ENCODE results near the gene LRPPRC.

LRPPRC gene

GRCh38 chr2:43846140-43846793 lies 149.5 kb downstream of the LRPPRC start:
- H3K9me3 Mint-ChIP-seq, result no peaks in the 10 kb centered on the region
- H3K4me1 Mint-ChIP-seq (ENCODE audit: low read depth), result no peaks in the 10 kb centered on the region
- H3K27me3 Mint-ChIP-seq (ENCODE audit: low read depth), result no peaks in the 10 kb centered on the region
- H3K27ac Mint-ChIP-seq, result no peak overlapping the region
- H3K4me3 Mint-ChIP-seq, result no peak overlapping the region
- H3K36me3 Mint-ChIP-seq (ENCODE audit: low read depth), result no peaks in the 10 kb centered on the region

- Mint-ChIP-seq H3K4me3 (no peak overlapping the region), H3K27me3 (ENCODE audit: low read depth) (no peaks in the 10 kb centered on the region), H3K36me3 (ENCODE audit: low read depth) (no peaks in the 10 kb centered on the region), H3K9me3 (no peaks in the 10 kb centered on the region), H3K4me1 (ENCODE audit: low read depth) (no peaks in the 10 kb centered on the region), H3K27ac (no peak overlapping the region)
Measured at GRCh38 chr2:43845181-43845580, 150.6 kb downstream of the LRPPRC start.

- Mint-ChIP-seq H3K36me3 (ENCODE audit: low read depth) (no peaks in the 10 kb centered on the region), H3K4me1 (ENCODE audit: low read depth) (no peaks in the 10 kb centered on the region), H3K9me3 (no peaks in the 10 kb centered on the region), H3K4me3 (no peak overlapping the region), H3K27ac (no peak overlapping the region), H3K27me3 (ENCODE audit: low read depth) (no peaks in the 10 kb centered on the region)
Measured at GRCh38 chr2:43842866-43843226, 152.9 kb downstream of the LRPPRC start.

GRCh38 chr2:43841949-43842865 lies 153.6 kb downstream of the LRPPRC start:
- Mint-ChIP-seq H3K27ac (no peak overlapping the region), H3K36me3 (ENCODE audit: low read depth) (no peaks in the 10 kb centered on the region), H3K4me1 (ENCODE audit: low read depth) (no peaks in the 10 kb centered on the region)

DNA sequence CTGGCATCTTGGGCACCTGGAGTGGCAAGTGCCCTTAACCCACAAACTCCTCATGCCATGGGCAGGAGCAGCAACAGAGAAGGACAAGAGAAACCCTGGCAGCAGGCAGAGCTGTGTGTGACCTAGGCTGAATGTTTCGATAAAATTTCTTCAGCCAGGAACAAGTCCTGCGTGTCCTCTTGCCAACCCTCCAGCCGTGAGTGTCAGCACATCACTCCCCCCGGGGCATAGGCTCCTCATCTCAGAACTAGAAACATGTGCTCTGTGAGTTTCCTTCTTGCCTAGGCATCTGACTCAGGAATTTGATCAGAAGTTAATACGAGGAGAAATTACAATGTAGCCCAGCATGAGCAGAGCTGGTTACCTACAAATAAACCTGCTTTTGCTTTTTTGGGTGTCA lies 154.8 kb downstream of the LRPPRC start:
- H3K27ac Mint-ChIP-seq, result no peak overlapping the region

More at GRCh38 chr2:43841949-43842865, 153.6 kb downstream of the LRPPRC start:
- Mint-ChIP-seq H3K4me3 (no peak overlapping the region), H3K27me3 (ENCODE audit: low read depth) (no peaks in the 10 kb centered on the region), H3K9me3 (no peaks in the 10 kb centered on the region)

GRCh38 chr2:43839776-43840564 lies 155.8 kb downstream of the LRPPRC start:
- no peak overlapping the region for H3K4me3 Mint-ChIP-seq
- no peaks in the 10 kb centered on the region for H3K36me3 Mint-ChIP-seq (ENCODE audit: low read depth)
- no peak overlapping the region for H3K27ac Mint-ChIP-seq
- H3K9me3 Mint-ChIP-seq, result no peaks in the 10 kb centered on the region
- H3K4me1 Mint-ChIP-seq (ENCODE audit: low read depth), result no peaks in the 10 kb centered on the region
- H3K27me3 Mint-ChIP-seq (ENCODE audit: low read depth), result no peaks in the 10 kb centered on the region

More for the DNA sequence above, 154.8 kb downstream of the LRPPRC start:
- Mint-ChIP-seq H3K4me3 (no peak overlapping the region), H3K36me3 (ENCODE audit: low read depth) (no peaks in the 10 kb centered on the region), H3K27me3 (ENCODE audit: low read depth) (no peaks in the 10 kb centered on the region), H3K9me3 (no peaks in the 10 kb centered on the region), H3K4me1 (ENCODE audit: low read depth) (no peaks in the 10 kb centered on the region)

DNA sequence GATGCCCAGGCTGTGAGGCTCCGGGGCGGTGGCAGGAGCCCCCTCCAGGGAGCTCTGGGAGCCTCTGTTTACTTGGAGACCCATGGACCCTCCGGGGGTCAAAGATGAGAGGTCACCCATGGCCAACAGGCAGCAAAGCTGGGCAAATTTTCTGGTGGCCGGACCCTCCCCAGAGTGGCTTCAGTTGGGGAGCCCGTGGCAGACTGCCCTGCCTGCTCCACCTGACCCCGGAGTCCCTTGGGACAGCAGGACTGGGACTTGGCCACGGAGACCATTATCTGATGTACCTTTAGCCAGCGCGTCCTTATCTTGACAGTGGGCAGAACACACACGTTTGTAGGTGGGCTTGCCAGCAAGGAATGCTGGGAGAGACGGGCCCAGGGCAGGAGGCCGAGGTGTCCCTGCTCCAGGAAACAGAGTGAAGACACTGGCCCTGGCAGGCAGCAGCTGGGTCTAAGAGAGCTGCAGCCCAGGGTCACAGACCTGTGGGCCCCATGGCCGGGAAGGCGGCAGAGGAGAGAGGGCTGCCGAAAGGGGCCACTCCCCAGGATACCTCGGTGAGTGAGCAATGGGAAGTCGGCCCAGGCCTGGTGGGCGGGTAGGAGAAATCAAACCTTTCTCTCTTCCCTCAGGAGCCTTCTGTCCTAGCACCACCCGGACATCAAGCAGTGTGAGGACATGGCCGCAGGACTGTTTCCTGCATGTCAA lies 157.1 kb downstream of the LRPPRC start, which contains the start of the genes ABCG5 and ABCG8:
Gene ABCG5, minus strand, starts transcription at position 280 of the 708 bp plus-strand sequence. Its CDS starts 160 bp downstream, at position 120.
Gene ABCG8, plus strand, starts transcription at position 412 of the 708 bp plus-strand sequence. Its CDS starts 83 bp downstream, at position 495.
- Mint-ChIP-seq H3K27me3 (ENCODE audit: low read depth) (no peaks in the 10 kb centered on the region), H3K36me3 (ENCODE audit: low read depth) (no peaks in the 10 kb centered on the region), H3K27ac (no peak within 1 kb of the TSS), H3K9me3 (no peaks in the 10 kb centered on the region), H3K4me3 (no peak within 1 kb of the TSS), H3K4me1 (ENCODE audit: low read depth) (no peaks in the 10 kb centered on the region)

GRCh38 chr2:43837831-43838559 lies 157.8 kb downstream of the LRPPRC start:
- Mint-ChIP-seq H3K4me1 (ENCODE audit: low read depth) (no peaks in the 10 kb centered on the region), H3K27ac (no peak overlapping the region), H3K27me3 (ENCODE audit: low read depth) (no peaks in the 10 kb centered on the region), H3K9me3 (no peaks in the 10 kb centered on the region), H3K4me3 (no peak overlapping the region), H3K36me3 (ENCODE audit: low read depth) (no peaks in the 10 kb centered on the region)

- Mint-ChIP-seq H3K36me3 (ENCODE audit: low read depth) (no peaks in the 10 kb centered on the region), H3K4me1 (ENCODE audit: low read depth) (no peaks in the 10 kb centered on the region), H3K27me3 (ENCODE audit: low read depth) (no peaks in the 10 kb centered on the region)
Measured at GRCh38 chr2:43837033-43837432, 158.8 kb downstream of the LRPPRC start.

More at GRCh38 chr2:43837033-43837432, 158.8 kb downstream of the LRPPRC start:
- Mint-ChIP-seq H3K9me3 (no peaks in the 10 kb centered on the region), H3K4me3 (no peak overlapping the region), H3K27ac (no peak overlapping the region)

Data from T-helper 1 cell treated with Interleukin-12 subunit alpha and Interleukin-12 subunit beta and Interleukin-4 antibody, amounts not matched to agents 30 μg/mL and 1 μg/mL, for 36 hours (primary cell).